ENCODE data around the gene CHST11.

Gene CHST11

GRCh38 chr12:104637604-104638003, 180.9 kb downstream of the CHST11 start:
- Histone ChIP-seq H3K27me3 (ENCODE audit: control insufficient read depth, insufficient read depth, low read length) (no peaks in the 10 kb centered on the region), H3K4me3 (ENCODE audit: low read depth, low read length) (no peak overlapping the region), H3K9ac (ENCODE audit: low read depth, low read length) (no peak overlapping the region), H3K9me3 (ENCODE audit: control insufficient read depth, insufficient read depth, low read length) (0 out of 2 replicates have a peak, but pooled peaks cover 3% of the 10 kb centered on the region), H3K36me3 (ENCODE audit: control insufficient read depth, insufficient read depth, low read length) (no peaks in the 10 kb centered on the region), H3K27ac (ENCODE audit: low read depth, low read length) (no peak overlapping the region), H3K4me1 (ENCODE audit: control insufficient read depth, insufficient read depth, low read length) (no peaks in the 10 kb centered on the region)

GRCh38 chr12:104638218-104638850, 181.6 kb downstream of the CHST11 start:
- H3K36me3 ChIP-seq (ENCODE audit: control insufficient read depth, insufficient read depth, low read length): no peaks in the 10 kb centered on the region
- no peak overlapping the region for H3K27ac ChIP-seq (ENCODE audit: low read depth, low read length)
- H3K4me1 ChIP-seq (ENCODE audit: control insufficient read depth, insufficient read depth, low read length): no peaks in the 10 kb centered on the region
- no peak overlapping the region for H3K4me3 ChIP-seq (ENCODE audit: low read depth, low read length)
- H3K9me3 ChIP-seq (ENCODE audit: control insufficient read depth, insufficient read depth, low read length): 0 out of 2 replicates have a peak, but pooled peaks cover 3% of the 10 kb centered on the region
- no peak overlapping the region for H3K9ac ChIP-seq (ENCODE audit: low read depth, low read length)
- no peaks in the 10 kb centered on the region for H3K27me3 ChIP-seq (ENCODE audit: control insufficient read depth, insufficient read depth, low read length)

GRCh38 chr12:104638851-104639240, 182.1 kb downstream of the CHST11 start:
- Histone ChIP-seq H3K27me3 (ENCODE audit: control insufficient read depth, insufficient read depth, low read length) (no peaks in the 10 kb centered on the region), H3K9me3 (ENCODE audit: control insufficient read depth, insufficient read depth, low read length) (0 out of 2 replicates have a peak, but pooled peaks cover 3% of the 10 kb centered on the region), H3K9ac (ENCODE audit: low read depth, low read length) (no peak overlapping the region), H3K4me3 (ENCODE audit: low read depth, low read length) (no peak overlapping the region), H3K36me3 (ENCODE audit: control insufficient read depth, insufficient read depth, low read length) (no peaks in the 10 kb centered on the region), H3K27ac (ENCODE audit: low read depth, low read length) (no peak overlapping the region), H3K4me1 (ENCODE audit: control insufficient read depth, insufficient read depth, low read length) (no peaks in the 10 kb centered on the region)

GRCh38 chr12:104640956-104641355, 184.2 kb downstream of the CHST11 start:
- Histone ChIP-seq H3K9me3 (ENCODE audit: control insufficient read depth, insufficient read depth, low read length) (0 out of 2 replicates have a peak, but pooled peaks cover 3% of the 10 kb centered on the region), H3K36me3 (ENCODE audit: control insufficient read depth, insufficient read depth, low read length) (no peaks in the 10 kb centered on the region), H3K4me1 (ENCODE audit: control insufficient read depth, insufficient read depth, low read length) (no peaks in the 10 kb centered on the region)

GRCh38 chr12:104641862-104642261, 185.1 kb downstream of the CHST11 start:
- Histone ChIP-seq H3K27me3 (ENCODE audit: control insufficient read depth, insufficient read depth, low read length) (no peaks in the 10 kb centered on the region), H3K9ac (ENCODE audit: low read depth, low read length) (no peak overlapping the region), H3K9me3 (ENCODE audit: control insufficient read depth, insufficient read depth, low read length) (0 out of 2 replicates have a peak, but pooled peaks cover 3% of the 10 kb centered on the region), H3K36me3 (ENCODE audit: control insufficient read depth, insufficient read depth, low read length) (no peaks in the 10 kb centered on the region), H3K27ac (ENCODE audit: low read depth, low read length) (no peak overlapping the region), H3K4me1 (ENCODE audit: control insufficient read depth, insufficient read depth, low read length) (no peaks in the 10 kb centered on the region), H3K4me3 (ENCODE audit: low read depth, low read length) (no peak overlapping the region)

More at GRCh38 chr12:104640956-104641355, 184.2 kb downstream of the CHST11 start:
- Histone ChIP-seq H3K27me3 (ENCODE audit: control insufficient read depth, insufficient read depth, low read length) (no peaks in the 10 kb centered on the region), H3K27ac (ENCODE audit: low read depth, low read length) (no peak overlapping the region), H3K9ac (ENCODE audit: low read depth, low read length) (no peak overlapping the region), H3K4me3 (ENCODE audit: low read depth, low read length) (no peak overlapping the region)

- Histone ChIP-seq H3K36me3 (ENCODE audit: control insufficient read depth, insufficient read depth, low read length) (no peaks in the 10 kb centered on the region), H3K27ac (ENCODE audit: low read depth, low read length) (no peak overlapping the region), H3K4me1 (ENCODE audit: control insufficient read depth, insufficient read depth, low read length) (no peaks in the 10 kb centered on the region), H3K9ac (ENCODE audit: low read depth, low read length) (no peak overlapping the region), H3K9me3 (ENCODE audit: control insufficient read depth, insufficient read depth, low read length) (0 out of 2 replicates have a peak, but pooled peaks cover 3% of the 10 kb centered on the region), H3K27me3 (ENCODE audit: control insufficient read depth, insufficient read depth, low read length) (no peaks in the 10 kb centered on the region), H3K4me3 (ENCODE audit: low read depth, low read length) (no peak overlapping the region)
Measured at GRCh38 chr12:104643093-104643818, 186.5 kb downstream of the CHST11 start.

GRCh38 chr12:104643819-104644669, 187.3 kb downstream of the CHST11 start:
- H3K9ac ChIP-seq (ENCODE audit: low read depth, low read length): no peak overlapping the region
- 0 out of 2 replicates have a peak, but pooled peaks cover 3% of the 10 kb centered on the region for H3K9me3 ChIP-seq (ENCODE audit: control insufficient read depth, insufficient read depth, low read length)
- no peak overlapping the region for H3K27ac ChIP-seq (ENCODE audit: low read depth, low read length)
- no peaks in the 10 kb centered on the region for H3K36me3 ChIP-seq (ENCODE audit: control insufficient read depth, insufficient read depth, low read length)
- no peaks in the 10 kb centered on the region for H3K27me3 ChIP-seq (ENCODE audit: control insufficient read depth, insufficient read depth, low read length)
- no peak overlapping the region for H3K4me3 ChIP-seq (ENCODE audit: low read depth, low read length)
- H3K4me1 ChIP-seq (ENCODE audit: control insufficient read depth, insufficient read depth, low read length): no peaks in the 10 kb centered on the region

- Histone ChIP-seq H3K27me3 (ENCODE audit: control insufficient read depth, insufficient read depth, low read length) (no peaks in the 10 kb centered on the region), H3K4me1 (ENCODE audit: control insufficient read depth, insufficient read depth, low read length) (peaks cover 7% of the 10 kb centered on the region; the same call in 1 of the 2 replicates), H3K4me3 (ENCODE audit: low read depth, low read length) (no peak overlapping the region), H3K9me3 (ENCODE audit: control insufficient read depth, insufficient read depth, low read length) (no peaks in the 10 kb centered on the region), H3K27ac (ENCODE audit: low read depth, low read length) (no peak overlapping the region), H3K36me3 (ENCODE audit: control insufficient read depth, insufficient read depth, low read length) (no peaks in the 10 kb centered on the region), H3K9ac (ENCODE audit: low read depth, low read length) (no peak overlapping the region)
Measured at GRCh38 chr12:104648756-104649155, 192.0 kb downstream of the CHST11 start.

- peaks cover 7% of the 10 kb centered on the region; the same call in 1 of the 2 replicates for H3K4me1 ChIP-seq (ENCODE audit: control insufficient read depth, insufficient read depth, low read length)
- H3K4me3 ChIP-seq (ENCODE audit: low read depth, low read length): no peak overlapping the region
- no peaks in the 10 kb centered on the region for H3K36me3 ChIP-seq (ENCODE audit: control insufficient read depth, insufficient read depth, low read length)
- H3K9me3 ChIP-seq (ENCODE audit: control insufficient read depth, insufficient read depth, low read length): no peaks in the 10 kb centered on the region
- H3K9ac ChIP-seq (ENCODE audit: low read depth, low read length): no peak overlapping the region
- H3K27ac ChIP-seq (ENCODE audit: low read depth, low read length): no peak overlapping the region
- no peaks in the 10 kb centered on the region for H3K27me3 ChIP-seq (ENCODE audit: control insufficient read depth, insufficient read depth, low read length)
Measured at GRCh38 chr12:104649217-104649824, 192.6 kb downstream of the CHST11 start.

GRCh38 chr12:104649921-104650320, 193.2 kb downstream of the CHST11 start:
- H3K36me3 ChIP-seq (ENCODE audit: control insufficient read depth, insufficient read depth, low read length): no peaks in the 10 kb centered on the region

More at GRCh38 chr12:104649921-104650320, 193.2 kb downstream of the CHST11 start:
- Histone ChIP-seq H3K9me3 (ENCODE audit: control insufficient read depth, insufficient read depth, low read length) (no peaks in the 10 kb centered on the region), H3K27me3 (ENCODE audit: control insufficient read depth, insufficient read depth, low read length) (no peaks in the 10 kb centered on the region), H3K4me3 (ENCODE audit: low read depth, low read length) (no peak overlapping the region), H3K27ac (ENCODE audit: low read depth, low read length) (no peak overlapping the region), H3K9ac (ENCODE audit: low read depth, low read length) (no peak overlapping the region), H3K4me1 (ENCODE audit: control insufficient read depth, insufficient read depth, low read length) (peaks cover 10% of the 10 kb centered on the region)

All from HUES48 (cell line).